GM12891 (cell line): ENCODE results near the gene FILIP1.

Experiments used
- PAX5 ChIP-seq: IDR thresholded peaks from 2 replicates; pipeline ENCODE4 v1.6.1; 2011; ENCODE audit warnings: low read length, moderate library complexity, mild to moderate bottlenecking; ENCODE audit not compliant: insufficient read depth, severe bottlenecking
- POU2F2 ChIP-seq: IDR thresholded peaks from 2 replicates; pipeline ENCODE4 v1.6.1; 2011; ENCODE audit warnings: low read depth, mild to moderate bottlenecking, control low read depth, low read length, moderate library complexity

DNA sequence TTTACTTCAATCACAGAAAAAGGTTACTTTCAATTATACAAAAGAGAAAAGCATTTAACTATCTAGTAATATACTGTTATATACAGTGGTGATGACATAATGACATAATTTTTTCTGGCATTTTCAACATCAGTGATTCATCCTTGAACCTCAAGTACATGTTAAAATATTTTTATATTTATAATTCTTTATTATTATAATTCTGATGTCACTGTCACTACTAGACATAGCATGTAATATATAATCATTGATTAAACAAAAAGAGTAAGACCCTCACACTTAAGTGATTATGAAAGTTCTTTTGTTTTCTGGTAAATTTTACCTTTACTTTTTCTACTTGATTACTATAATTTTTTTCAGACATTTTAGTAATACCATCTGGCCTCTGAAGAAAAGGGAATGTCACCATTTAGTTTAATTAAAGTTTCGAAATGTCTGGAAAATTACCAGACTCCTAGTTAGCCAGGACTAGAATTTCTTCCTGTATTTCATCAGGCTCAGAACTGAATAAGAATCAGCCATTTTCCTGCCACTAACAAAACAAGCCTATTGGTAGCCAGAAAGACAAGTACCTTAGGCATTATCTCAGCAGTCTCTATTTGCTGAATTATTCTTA lies 71.5 kb downstream of the FILIP1 start:
- no peak for TF ChIP-seq POU2F2
- no peak for TF ChIP-seq PAX5
